HepG2 (cell line): ENCODE results near the gene IDH3G. TPM values are rescaled to one million over a fixed set of nuclear protein-coding genes. Genes with fewer than 3 reads are reported as not detected.

Experiments used
- ATAC-seq: fragments of 200-7000 bp; cut with Tn5 transposase; 3 replicates; pipeline ENCODE4 v1.9.1; 2020; ENCODE audit warnings: mild to moderate bottlenecking, moderate library complexity
- BruUV-seq: library from RNA; stranded (reverse); fragments of 400-500 nt; replicated peaks from 2 replicates; lab custom pipeline; 2021; lab: Mats Ljungman, UMichigan
- CTCF ChIA-PET: fragments of 300-600 bp; formaldehyde crosslinking; extraction: SDS; loops from one replicate; lab custom pipeline; 2021; ENCODE audit warnings: low total read pairs, inconsistent platforms, low intra/inter-chr PET ratio; lab: Yijun Ruan, JAX
- POLR2A ChIA-PET: fragments of 350-600 bp; sonication (Branson Sonifier 250); formaldehyde crosslinking; loops from one replicate; lab custom pipeline; 2020; ENCODE audit warnings: antibody characterized with exemption, inconsistent platforms; lab: Yijun Ruan, JAX
- DNase-seq: peaks from one replicate; pipeline ENCODE4 v3.0.0-alpha.2; 2015; ENCODE audit warnings: low spot score
- FAIRE-seq: peaks from 3 replicates; lab custom pipeline; 2011; peaks lifted over from hg19 to GRCh38; lab: Jason Lieb, UNC
- H2AFZ ChIP-seq: one replicate; pipeline ENCODE4 v1.6.1; 2011; ENCODE audit warnings: low read length, inconsistent platforms
- H3K27ac ChIP-seq: fragments of 300-600 bp; 3 replicates; pipeline ENCODE4 v1.8.0; 2011; ENCODE audit warnings: mixed run types, mild to moderate bottlenecking, mixed read lengths, low read length, inconsistent platforms; ENCODE audit not compliant: insufficient read depth; ENCODE audit errors: extremely low read length
- H3K27me3 ChIP-seq, 2 experiments: fragments of 200-600 bp in 1 of 2; 2 replicates in 1 of 2; 3 replicates in 1 of 2; pipeline versions ENCODE4 v1.6.0 to v1.8.0; 2011; ENCODE audit warnings: low read length in 2 of 2, mild to moderate bottlenecking in 2 of 2, moderate library complexity in 2 of 2, inconsistent platforms in 1 of 2; ENCODE audit not compliant: insufficient read depth in 2 of 2, control insufficient read depth in 1 of 2
- H3K36me3 ChIP-seq, 2 experiments: fragments of 200-600 bp in 1 of 2; replicated peaks in 1 of 2; 2 replicates in 1 of 2; 3 replicates in 1 of 2; pipeline versions ENCODE4 v1.5.1 to v1.8.0; 2011; ENCODE audit warnings: low read length in 2 of 2, inconsistent platforms in 1 of 2; ENCODE audit not compliant: insufficient read depth in 2 of 2, control insufficient read depth in 1 of 2
- H3K4me1 ChIP-seq: 2 replicates; pipeline ENCODE4 v1.5.1; 2012; ENCODE audit warnings: low read length, inconsistent platforms; ENCODE audit not compliant: insufficient read depth
- H3K4me2 ChIP-seq: 2 replicates; pipeline ENCODE4 v1.6.0; 2011; ENCODE audit warnings: low read depth, low read length, inconsistent platforms
- H3K4me3 ChIP-seq, 3 experiments: fragments of 200-600 bp in 1 of 3; sonication (generic), shearing (Covaris generic) in 1 of 3; replicated peaks in 1 of 3; 2 replicates each; pipeline ENCODE4 v1.5.1; 2011 to 2016; ENCODE audit warnings: low read length in 3 of 3, inconsistent platforms in 2 of 3, low read depth in 2 of 3, mild to moderate bottlenecking in 2 of 3, control low read depth in 1 of 3, mixed read lengths in 1 of 3; ENCODE audit not compliant: insufficient read depth in 1 of 3
- H3K79me2 ChIP-seq: one replicate; pipeline ENCODE4 v1.6.1; 2011; ENCODE audit warnings: low read length, inconsistent platforms; ENCODE audit not compliant: insufficient read depth
- H3K9ac ChIP-seq: 2 replicates; pipeline ENCODE4 v1.6.0; 2011; ENCODE audit warnings: mild to moderate bottlenecking, low read depth, low read length, inconsistent platforms; ENCODE audit not compliant: insufficient read depth
- H3K9me3 ChIP-seq: 2 replicates; pipeline ENCODE4 v1.5.1; 2012; ENCODE audit warnings: mild to moderate bottlenecking, low read length
- H4K20me1 ChIP-seq: 2 replicates; pipeline ENCODE4 v1.6.0; 2011; ENCODE audit warnings: inconsistent platforms, mild to moderate bottlenecking, low read length, moderate library complexity; ENCODE audit not compliant: insufficient read depth
- CHD2 ChIP-seq: IDR thresholded peaks from 2 replicates; pipeline ENCODE4 v1.6.1; 2011; ENCODE audit warnings: low read depth, low read length, improper control_type of control experiment
- KLF15 ChIP-seq: sonication (generic); formaldehyde crosslinking; IDR thresholded peaks from 2 replicates; pipeline ENCODE4 v1.8.1; 2023; ENCODE audit warnings: borderline replicate concordance, mild to moderate bottlenecking, inconsistent platforms, missing genetic modification reagents, mixed read lengths
- NAIF1 ChIP-seq: sonication (generic); formaldehyde crosslinking; IDR thresholded peaks from 2 replicates; pipeline ENCODE4 v1.5.0; 2020; ENCODE audit warnings: mild to moderate bottlenecking, missing genetic modification reagents, borderline replicate concordance
- SMAD1 ChIP-seq: sonication (generic); formaldehyde crosslinking; IDR thresholded peaks from 2 replicates; pipeline ENCODE4 v1.4.0; 2020; ENCODE audit warnings: missing genetic modification reagents, low read depth, mild to moderate bottlenecking, borderline replicate concordance
- SOX6 ChIP-seq, 2 experiments: fragments of 450-650 bp in 1 of 2; sonication (generic) in 1 of 2; formaldehyde crosslinking in 1 of 2; IDR thresholded peaks; 2 replicates each; pipeline versions ENCODE4 v1.4.0 to v1.6.1; 2017 to 2020; ENCODE audit warnings: antibody characterized with exemption in 1 of 2, mild to moderate bottlenecking in 1 of 2, missing genetic modification reagents in 1 of 2
- TFE3 ChIP-seq: IDR thresholded peaks from 2 replicates; pipeline ENCODE4 v1.6.1; 2016
- ZNF251 ChIP-seq: sonication (generic); formaldehyde crosslinking; IDR thresholded peaks from 2 replicates; pipeline ENCODE4 v1.9.0; 2021; ENCODE audit warnings: mild to moderate bottlenecking, missing genetic modification reagents
- ZNF710 ChIP-seq: sonication (generic); formaldehyde crosslinking; IDR thresholded peaks from 2 replicates; pipeline ENCODE4 v1.5.0; 2020; ENCODE audit warnings: mild to moderate bottlenecking, missing genetic modification reagents, borderline replicate concordance
- ZNF772 ChIP-seq: sonication (generic); formaldehyde crosslinking; IDR thresholded peaks from 2 replicates; pipeline ENCODE4 v1.5.0; 2020; ENCODE audit warnings: mild to moderate bottlenecking, missing genetic modification reagents
- ZSCAN21 ChIP-seq: sonication (generic); formaldehyde crosslinking; IDR thresholded peaks from 2 replicates; pipeline ENCODE4 v1.8.0; 2022; ENCODE audit warnings: mild to moderate bottlenecking, missing genetic modification reagents, moderate library complexity, borderline replicate concordance
- WGBS: methylation state at CpG from one replicate; pipeline ENCODE4 v1.1.6; 2017; ENCODE audit warnings: low lambda C conversion rate; 5-methylcytosine and 5-hydroxymethylcytosine counted together
- in situ Hi-C: cut with HindIII; loops from 2 replicates; pipeline ENCODE4 v1.10.0; 2017; ENCODE audit warnings: low pct_unique_long_range_greater_than_20kb; ENCODE audit not compliant: extremely low pct_ligation_motif_present
- intact Hi-C: fragments of 100-400 bp; cut with micrococcal nuclease; formaldehyde crosslinking; loops from one replicate; pipeline ENCODE4 v1.10.0; 2022; ENCODE audit not compliant: unreplicated experiment
- polyA plus RNA-seq, 8 experiments: library from polyadenylated mRNA; depleted of rRNA in 3 of 8; stranded (reverse) in 7 of 8; unstranded in 1 of 8; fragments of >200 nt; fragmentation: Illumina TruSeq in 4 of 8; extraction: Trizol in 4 of 8; gene quantifications; 2 replicates each; pipeline versions ENCODE4 v1.2.1 to v1.2.3, GENCODE V29; 2011 to 2016; ENCODE audit warnings: low read depth in 4 of 8, missing spikeins in 1 of 8, mixed read lengths in 1 of 8; ENCODE audit not compliant: insufficient read depth in 1 of 8
- total RNA-seq, 5 experiments: library from RNA; depleted of rRNA; stranded (reverse); fragments of >200 nt; fragmentation: Illumina TruSeq; extraction: Trizol; gene quantifications; 2 replicates each; pipeline ENCODE4 v1.2.3, GENCODE V29; 2016; ENCODE audit warnings: low read depth in 1 of 5
- TF ChIP-seq, protein P1 (sequence below): sonication (generic); formaldehyde crosslinking; IDR thresholded peaks from 2 replicates; pipeline ENCODE4 v1.5.1; 2020; ENCODE audit warnings: missing genetic modification reagents, mild to moderate bottlenecking, borderline replicate concordance

Gene IDH3G
- total and polyA plus RNA-seq, 2 of the 13 experiments (the other 11 are each of a cell fraction or from before 2014, with no cell fraction given): 18.7 to 35.5 TPM

- Histone ChIP-seq H3K27me3 (no peaks in the 10 kb centered on the region), H3K4me2 (no peak overlapping the region), H3K36me3 (no peaks in the 10 kb centered on the region), H3K4me3 (no peak overlapping the region), H4K20me1 (no peaks in the 10 kb centered on the region), H2AFZ (no peak overlapping the region), H3K27ac (no peak overlapping the region), H3K9ac (no peak overlapping the region), H3K9me3 (no peaks in the 10 kb centered on the region), H3K79me2 (no peaks in the 10 kb centered on the region), H3K4me1 (no peaks in the 10 kb centered on the region)
- CTCF ChIA-PET: no interaction called here
- no peak for FAIRE-seq
- BruUV-seq: no TSS peak
- no peak for TF ChIP-seq ZNF772
- TF ChIP-seq, protein P1, sequence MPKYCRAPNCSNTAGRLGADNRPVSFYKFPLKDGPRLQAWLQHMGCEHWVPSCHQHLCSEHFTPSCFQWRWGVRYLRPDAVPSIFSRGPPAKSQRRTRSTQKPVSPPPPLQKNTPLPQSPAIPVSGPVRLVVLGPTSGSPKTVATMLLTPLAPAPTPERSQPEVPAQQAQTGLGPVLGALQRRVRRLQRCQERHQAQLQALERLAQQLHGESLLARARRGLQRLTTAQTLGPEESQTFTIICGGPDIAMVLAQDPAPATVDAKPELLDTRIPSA: no peak
- no peak for TF ChIP-seq KLF15 (CRISPR knock-in tag)
- TF ChIP-seq CHD2: no peak
- TF ChIP-seq SOX6 (IDR thresholded peaks at IDR 0.05): no peak
- TF ChIP-seq SOX6 (CRISPR knock-in tag; IDR thresholded peaks at IDR 0.05): no peak
- no peak for TF ChIP-seq NAIF1 (CRISPR knock-in tag)
- no peak for TF ChIP-seq ZNF710 (CRISPR knock-in tag)
- TF ChIP-seq ZNF251 (CRISPR knock-in tag): no peak
- no peak for TF ChIP-seq ZSCAN21
- no peak for TF ChIP-seq SMAD1 (CRISPR knock-in tag)
- no peak for TF ChIP-seq TFE3
- intact Hi-C loops: no loop called here
- in situ Hi-C loops: no loop called here
- POLR2A ChIA-PET: no interaction called here
- ATAC-seq: no peak
- WGBS: 93% methylated on average over 19 of the region's 22 CpGs
- no peak for DNase-seq
Observed at GRCh38 chrX:153776611-153777045, 17.5 kb downstream of the IDH3G start.
